GM21447 (cell line): ENCODE data around the gene TMC1.
"Not testable (repeated sequence)": the region's sequence is repeated elsewhere in the genome, so short reads cannot be mapped to it uniquely, and the experiment has no call there.

ENCODE experiments used
- ATAC-seq: cut with Tn5 transposase; IDR thresholded peaks from one replicate; pipeline ENCODE4 v1.9.1; 2021; ENCODE audit not compliant: unreplicated experiment

TMC1 gene

DNA sequence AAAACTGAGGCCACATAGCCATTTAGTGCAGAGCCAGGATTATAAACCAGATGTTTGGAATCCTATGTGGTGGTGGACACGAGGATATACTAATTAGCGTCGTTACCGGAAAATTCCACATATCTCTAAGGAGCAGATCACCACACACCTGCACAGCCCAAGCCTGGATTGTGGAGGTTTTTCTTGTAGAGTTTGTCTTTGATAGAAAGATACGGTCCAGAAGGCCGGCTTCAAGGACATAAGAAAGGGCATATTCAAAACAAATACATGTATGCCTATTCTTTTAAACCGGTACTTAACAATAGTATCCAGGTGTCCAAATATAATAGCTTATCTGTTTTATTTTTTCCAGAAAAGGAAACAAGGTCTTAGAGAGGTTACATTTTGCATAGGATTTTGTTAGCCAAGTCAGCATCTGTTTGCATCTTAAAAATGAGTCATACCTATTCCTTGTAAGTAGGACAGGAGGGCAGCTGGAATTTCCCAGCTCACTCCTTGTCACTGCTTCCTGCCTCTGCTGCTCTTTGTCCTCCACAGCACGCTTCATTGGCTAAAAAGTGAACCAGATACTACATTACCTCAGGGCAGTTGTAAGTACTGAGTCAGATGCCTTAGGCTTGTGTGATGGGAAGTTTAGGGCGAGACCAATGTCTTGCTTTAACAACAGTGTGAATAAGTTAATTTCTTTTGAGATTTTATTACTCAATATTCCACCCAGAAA, 3.6 kb downstream of the TMC1 start:
- peak; percentile 41 for ATAC-seq

DNA sequence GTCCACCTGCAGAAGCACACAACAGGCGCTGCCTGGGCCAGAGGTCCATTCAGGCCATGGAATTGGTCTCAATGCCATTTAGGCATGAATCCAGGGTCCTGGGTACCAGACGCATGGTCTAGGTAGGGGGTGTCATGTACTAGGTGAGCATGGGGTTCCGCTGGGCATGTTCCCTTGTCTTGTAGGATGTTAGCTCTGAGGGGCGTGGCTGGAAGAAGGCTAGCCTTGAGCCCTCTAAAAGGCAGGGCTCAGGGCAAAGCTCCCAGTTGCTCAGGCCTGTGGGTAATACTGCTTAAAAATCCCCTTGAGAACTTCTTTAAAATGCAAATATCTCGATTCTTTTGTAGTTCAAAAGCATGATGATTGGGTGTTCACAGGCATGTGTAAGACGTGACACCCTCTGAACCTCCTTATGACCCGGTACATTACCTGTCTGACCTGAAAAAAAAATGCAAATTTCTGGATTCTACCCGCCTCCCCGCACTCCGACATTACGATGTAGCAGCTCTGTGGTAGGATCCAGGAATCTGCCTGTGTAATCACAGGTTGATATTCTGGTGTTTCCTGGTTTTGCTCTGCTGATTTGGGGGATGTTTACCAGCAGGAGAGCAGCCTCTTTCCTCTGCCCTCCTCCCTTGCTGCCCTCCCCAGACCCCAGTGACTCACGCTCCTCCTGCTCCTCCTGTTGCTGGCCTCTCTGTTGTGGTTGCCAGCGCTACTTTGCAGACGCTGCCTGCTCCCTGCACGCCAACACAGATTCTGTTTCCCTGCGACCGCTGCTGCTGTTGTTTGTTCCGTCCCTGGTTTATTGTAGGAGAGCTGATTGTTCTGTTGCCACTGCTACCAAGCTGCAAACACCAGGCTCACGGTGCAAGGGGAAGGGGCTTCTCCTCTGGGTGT, 5.7 kb downstream of the TMC1 start:
- peak; percentile 81 for ATAC-seq

DNA sequence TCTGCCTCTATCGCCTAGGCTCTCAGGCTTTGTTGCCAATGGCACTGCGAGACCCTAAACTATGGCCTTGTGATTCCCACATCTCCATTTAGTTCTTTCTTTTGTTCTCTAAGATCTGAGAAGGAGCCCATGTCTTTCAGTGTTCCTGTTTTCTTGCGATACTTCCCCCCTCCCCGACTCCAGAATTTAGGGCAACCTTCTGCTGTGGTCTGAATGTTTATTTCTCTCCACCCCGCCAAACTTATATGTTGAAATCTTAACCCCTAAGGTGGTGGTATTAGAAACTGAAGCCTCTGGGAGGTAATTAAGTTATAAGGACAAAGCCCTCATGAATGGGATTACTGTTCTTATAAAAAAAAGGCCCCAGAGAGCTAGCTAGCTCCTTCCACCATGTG, 6.4 kb downstream of the TMC1 start:
- ATAC-seq = no peak

DNA sequence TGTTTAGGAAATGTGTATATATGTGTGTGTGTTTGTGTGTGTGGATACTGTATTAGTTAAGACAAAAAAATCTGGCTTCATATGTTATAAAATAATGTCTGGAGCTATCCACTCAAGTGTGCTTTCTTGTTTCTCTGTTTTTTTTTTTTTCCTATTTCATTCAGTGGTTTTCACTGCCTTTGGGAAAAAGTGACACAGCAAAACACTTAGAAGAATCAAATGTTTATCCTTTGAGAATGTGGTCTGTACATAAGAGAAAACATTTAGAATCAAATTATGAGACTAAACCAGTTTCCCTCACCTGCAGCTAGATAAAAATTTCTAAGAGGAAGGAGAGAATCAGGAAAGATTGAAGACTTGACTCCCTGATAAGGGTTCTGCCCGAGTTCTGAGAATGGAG, 8.1 kb downstream of the TMC1 start:
- ATAC-seq = no peak

DNA sequence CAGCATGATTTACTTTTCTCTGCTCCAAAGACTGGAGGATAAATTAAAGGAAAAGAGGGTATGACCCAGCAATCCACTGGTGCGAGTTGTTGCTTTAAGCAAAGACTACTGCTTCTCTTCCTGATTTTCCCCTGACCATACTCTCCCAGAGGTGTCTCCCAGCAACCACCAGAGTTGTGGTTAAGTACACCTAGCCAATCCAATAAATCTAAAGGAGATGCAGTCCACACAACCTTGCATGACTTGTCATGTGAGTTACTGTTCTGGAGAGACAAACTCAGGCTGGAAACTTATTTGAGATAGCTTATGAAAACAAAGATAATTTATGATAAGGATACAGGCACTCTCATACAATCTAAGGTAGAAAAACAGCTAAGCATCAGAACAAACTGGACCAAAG, 11.9 kb downstream of the TMC1 start:
- ATAC-seq = no peak

DNA sequence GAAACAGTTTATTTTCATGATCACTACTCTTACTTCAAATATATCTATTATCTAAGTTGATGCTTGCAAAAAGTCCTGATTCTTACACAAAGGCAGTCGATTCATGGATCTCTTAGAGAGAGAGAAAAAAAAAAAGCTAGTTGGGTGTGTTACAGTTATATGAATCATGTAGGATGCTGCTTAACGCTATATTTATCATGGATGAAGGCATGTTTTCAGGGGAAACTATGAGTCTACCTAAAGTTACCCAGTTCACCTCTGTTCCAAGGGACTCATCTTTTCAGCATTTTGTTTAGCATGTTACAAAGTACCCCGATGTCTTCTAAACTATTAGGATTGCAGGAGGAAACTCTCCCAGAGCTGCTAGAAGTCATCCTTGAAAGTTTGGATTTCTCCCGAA, 13.5 kb downstream of the TMC1 start:
- ATAC-seq = no peak

DNA sequence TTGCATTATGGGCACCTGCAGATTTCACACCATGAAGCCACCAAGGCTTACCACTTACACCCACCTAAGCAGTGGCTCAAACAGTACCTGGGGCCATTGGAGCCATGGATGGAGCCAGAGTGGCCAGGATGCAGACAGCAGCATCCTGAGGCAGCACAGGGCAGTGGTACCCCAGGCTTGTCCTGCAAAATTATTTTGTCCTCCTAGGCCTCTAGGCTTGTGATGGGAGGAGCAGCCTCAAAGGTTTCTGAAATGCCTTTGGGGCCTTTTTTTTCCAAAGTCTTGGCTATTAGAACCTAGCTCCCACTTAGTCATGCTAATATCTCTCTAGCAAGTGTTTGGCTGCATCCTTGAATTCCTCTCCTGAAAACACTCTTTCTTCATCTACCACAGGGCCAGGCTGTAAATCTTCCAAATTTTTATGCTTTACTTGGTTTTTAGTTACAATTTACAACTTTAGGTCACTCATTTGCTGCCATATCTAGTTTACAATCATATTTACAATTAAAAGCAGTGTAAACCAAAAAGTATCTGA, 15.7 kb downstream of the TMC1 start:
- ATAC-seq = no peak

DNA sequence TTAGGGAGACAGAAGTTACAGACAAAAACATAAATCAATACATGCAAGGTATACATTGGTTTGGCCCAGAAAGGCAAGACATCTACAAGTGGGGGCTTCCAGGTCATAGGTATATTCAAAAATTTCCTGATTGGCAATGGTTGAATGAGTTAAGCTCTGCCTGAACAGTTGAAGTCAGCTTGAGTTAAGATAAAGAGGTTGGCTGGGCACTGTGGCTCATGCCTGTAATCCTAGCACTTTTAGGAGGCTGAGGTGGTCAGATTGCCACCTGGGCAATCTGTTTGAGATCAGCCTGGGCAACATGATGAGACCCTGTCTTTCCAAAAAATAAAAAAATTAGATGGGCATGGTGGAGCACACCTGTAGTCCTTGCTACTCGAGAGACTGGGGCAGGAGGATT, 16.3 kb downstream of the TMC1 start:
- ATAC-seq = no peak

DNA sequence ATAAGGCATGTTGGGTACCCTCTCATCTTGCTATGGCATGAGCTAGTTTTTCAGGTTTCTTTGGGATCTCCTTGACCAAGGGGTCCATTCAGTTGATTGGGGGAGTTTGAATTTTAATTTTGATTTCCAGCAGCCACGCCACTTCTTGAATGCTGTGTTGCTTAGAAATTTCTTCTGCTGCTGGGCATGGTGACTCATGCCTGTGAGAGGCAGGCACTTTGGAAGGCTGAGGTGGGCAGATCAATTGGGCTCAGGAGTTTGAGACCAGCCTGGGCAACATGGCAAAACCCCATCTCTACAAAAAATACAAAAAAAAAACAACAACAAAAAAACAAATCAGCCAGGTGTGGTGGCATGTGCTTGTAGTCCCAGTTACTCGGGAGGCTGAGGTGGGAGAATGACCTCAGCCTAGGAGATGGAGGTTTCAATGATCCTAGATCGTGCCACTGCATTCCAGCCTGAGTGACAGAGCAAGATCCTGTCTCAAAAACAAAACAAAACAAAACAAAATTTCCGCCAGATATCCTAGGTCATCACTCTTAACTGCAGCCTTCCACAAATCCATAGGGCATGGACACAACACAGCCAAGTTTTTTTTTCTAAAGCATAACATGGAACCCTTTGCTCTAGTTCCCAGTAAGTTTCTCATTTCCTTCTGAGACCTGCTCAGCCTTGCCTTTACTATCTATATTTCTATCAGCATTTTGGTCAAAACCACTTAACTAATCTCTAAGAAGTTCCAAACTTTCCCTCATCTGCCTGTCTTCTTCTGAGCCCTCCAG, 17.7 kb downstream of the TMC1 start:
- no peak for ATAC-seq

DNA sequence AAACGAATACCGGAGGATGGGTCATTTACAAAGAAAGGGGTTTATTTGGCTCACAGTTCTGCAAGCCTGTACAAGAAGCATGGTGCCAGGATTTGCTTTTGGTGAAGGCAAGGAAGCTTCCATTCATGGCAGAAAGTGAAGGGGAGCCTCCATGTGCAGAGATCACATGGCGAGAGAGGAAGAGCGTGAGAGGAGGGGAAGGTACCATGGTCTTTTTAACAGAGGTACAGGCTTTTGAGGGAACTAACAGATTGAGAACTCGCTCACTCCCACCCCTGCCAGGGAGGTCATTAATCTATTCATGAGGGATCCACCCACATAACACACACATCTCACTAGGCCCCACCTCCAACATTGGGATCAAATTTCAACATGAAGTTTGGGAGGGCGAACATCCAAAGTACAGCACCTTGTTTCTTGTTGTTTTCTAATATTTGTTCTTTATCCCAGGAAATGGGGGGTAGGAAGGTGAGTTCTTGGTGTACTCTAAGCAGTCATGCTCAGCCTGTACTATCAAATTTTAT, 18.5 kb downstream of the TMC1 start:
- ATAC-seq = no peak

DNA sequence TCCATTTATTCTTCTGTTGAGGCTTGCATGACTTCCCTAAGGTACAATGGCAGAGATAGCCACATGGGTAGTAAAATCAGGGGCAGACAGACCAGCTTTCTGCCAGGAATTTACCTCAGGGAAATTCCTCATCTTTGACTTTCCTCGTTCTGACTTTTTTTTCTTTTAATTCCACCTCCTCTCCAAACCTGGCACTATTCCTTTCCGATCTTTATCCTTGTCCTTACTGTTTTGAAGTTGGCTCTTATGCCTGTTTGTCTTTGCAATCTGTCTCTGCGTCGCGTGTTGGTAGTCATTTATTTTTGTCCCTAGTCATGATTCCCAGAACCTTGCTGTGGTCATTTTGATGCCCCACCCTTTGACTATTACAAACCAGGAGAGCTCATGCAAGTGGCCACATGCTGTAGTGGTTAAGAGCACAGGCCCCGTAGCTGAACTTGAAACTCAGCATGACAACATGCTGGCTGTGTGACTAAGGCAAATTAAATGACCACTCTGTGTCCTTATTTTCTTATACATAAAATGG, 19.0 kb downstream of the TMC1 start:
- no peak for ATAC-seq

DNA sequence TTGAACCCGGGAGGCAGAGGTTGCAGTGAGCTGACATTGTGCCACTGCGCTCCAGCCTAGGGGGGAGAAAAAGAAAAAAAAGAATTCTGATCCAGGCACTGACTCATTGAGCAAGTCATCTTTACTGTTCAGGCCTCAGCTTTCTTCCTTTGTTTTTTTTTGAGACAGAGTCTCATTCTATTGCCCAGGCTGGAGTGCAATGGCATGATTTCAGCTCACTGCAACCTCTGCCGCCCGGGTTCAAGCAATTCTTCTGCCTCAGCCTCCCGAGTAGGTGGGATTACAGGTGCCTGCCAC, 21.1 kb downstream of the TMC1 start:
- ATAC-seq = not testable (repeated sequence)

DNA sequence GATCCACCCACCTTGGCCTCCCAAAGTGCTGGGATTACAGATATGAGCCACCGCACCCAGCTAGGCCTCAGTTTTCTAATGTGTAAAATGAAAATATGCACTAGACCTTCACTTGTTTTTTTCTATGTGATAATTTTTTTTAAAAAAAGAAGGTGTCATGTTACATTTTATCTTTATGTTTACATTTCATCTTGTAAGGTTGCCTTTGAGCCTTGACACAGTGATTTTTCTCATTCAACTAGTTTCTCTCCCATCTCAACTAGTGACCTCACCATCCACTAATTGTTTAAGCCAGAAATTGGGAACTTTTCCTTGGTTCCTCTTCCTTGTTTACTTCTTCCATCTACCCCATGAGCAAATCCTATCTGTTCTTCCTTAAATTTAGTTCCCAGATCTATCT, 21.5 kb downstream of the TMC1 start:
- no peak for ATAC-seq

DNA sequence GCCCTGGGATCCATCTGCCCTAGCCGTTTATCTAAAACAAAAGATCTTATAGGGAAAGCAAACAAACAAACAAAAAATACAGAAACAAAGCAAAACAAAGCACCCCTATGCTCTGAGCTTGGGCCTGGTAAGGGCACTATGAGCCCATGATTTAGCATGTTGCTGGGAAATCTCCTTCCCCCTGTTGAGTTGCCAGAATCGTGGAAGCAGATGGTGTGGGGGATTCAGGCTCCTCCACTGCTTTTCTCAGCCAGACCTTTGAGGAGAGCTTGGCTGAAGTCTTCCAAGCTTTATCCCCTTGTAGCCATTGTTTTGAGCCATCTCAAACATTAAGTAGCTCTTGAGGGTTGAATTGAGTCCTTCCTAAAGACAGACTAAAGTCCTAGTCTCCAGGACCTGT, 29.9 kb downstream of the TMC1 start:
- no peak for ATAC-seq

DNA sequence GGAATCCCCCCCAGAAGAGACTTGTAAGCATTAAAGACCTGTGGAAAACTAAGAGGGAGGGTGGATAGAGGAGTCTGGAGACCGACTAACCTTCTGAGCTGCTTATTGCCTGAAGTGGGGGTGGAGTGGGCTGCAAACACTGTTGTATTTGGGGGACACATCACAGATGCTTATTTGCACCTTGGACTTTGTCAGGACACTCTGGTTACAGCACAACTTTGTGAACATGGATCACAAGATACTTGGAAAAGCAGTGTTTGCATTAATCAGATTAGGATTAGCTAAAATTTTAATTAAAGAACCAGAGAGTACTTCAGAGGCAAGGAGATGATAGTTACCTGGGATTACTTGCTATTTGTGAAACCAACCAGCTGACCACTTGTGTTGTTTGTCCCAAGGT, 30.9 kb downstream of the TMC1 start:
- ATAC-seq = no peak

DNA sequence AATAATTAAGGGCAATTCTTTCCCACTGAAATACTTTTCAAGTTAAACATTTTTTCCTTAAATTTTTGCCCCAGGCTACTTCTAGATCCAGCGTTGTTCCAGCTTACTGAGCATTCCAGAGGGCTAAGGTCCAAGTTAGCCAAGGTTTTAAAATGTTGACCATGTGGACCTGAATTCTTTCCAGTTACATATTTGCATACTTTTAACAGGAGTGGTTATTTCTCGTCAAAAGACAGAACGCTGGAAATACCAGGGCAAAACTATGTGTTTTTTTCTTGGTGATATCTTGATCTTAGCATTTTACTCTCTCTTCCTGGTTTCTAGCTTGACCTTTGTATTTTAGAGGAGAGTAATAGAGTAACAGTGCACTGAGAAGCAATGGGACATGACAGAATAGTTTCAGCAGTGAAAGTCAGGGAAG, 32.8 kb downstream of the TMC1 start:
- ATAC-seq = no peak

DNA sequence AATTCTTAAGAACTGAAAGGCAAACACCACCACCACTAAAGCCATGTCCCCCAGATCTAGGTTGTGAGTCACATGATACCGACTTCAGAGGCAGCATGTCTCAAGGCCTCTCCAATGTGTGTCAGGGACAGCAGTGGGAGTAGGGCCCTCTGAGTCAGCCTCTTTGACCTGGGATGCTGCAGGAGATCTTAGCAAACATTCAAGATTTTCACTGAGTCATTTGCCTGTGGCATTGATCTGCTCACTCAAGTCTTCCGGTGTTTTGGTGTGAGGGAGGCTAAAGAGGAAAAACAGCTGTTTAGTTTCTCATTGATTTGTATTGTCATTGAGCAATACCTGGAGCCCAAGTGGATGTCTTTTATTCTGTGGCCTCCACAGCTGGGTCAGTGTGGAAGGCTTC, 36.1 kb downstream of the TMC1 start:
- ATAC-seq = no peak

DNA sequence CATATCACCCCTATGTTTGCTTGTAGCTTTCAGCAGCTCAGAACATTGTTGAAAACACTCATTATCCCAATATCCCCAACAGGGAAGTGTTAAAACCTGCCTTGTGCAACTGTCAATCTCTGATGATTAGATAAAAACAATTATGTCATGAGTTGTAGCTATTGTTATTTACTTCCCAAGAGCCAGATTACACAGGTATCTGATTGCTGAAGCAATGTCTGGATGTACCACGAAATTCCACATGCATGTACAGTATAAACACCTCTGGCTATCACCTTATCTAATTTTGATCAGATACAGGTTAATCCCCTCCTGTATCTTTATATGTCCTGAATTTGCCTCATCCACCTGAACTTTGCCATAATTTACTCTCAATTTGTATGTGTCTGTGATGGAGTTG, 38.7 kb downstream of the TMC1 start:
- ATAC-seq = no peak

DNA sequence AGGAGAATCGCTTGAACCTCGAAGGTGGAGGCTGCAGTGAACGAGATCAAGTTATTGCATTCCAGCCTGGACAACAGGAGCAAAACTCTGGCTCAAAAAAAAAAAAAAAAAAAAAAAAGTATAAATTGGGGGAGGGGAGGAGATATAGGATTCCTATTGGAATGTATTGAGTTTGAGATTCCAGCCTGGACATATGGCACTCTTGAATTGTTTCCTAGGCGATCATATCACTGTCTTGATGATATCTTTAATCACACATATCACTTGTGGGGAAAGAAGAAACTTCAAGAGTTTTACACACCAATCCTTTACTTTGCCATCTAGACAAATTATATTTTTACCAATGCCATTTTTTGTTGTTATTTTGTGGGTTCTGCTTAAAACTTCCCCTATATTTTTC, 42.4 kb downstream of the TMC1 start:
- ATAC-seq = no peak

DNA sequence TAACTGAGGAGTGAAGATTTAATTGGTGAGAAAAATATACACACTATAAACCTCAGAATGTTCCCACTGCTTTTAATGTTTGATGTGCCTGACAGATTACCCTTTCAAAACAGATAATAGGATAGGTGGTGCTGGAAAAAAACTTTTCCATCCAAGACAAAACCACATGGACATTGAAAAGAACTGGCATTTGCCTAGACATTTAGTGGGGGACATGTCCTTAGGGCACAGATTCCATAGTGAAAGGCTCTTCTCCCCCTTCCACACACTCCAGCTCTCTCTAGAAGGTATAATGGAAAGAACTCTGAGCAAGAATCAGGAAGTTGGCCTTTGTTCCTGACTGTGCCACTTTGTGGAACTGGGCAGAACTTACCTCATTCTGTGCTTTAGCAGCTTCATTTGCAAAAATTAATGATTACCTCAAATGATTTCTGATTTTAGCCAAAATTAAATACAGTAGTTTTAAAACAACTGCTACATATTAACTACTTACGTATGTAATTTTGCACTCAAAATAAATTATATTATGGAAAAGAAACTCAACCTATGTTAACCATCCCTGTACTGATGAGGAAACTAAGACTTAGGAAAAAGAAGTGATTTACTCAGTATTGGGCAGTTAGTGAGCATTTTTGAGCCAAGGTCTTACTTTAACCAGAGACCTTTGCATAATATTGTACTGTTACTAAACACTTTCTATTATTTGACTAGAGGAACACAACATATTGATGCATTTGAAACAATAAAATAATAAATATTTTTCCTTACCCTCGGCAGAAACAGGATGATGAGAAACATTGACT, 43.3 kb downstream of the TMC1 start:
- no peak for ATAC-seq
